Activated CD4-positive, alpha-beta T cell treated with anti-CD3 and anti-CD28 coated beads, Interleukin-2, Interleukin-6, amounts not matched to agents 100 ng/mL and 50 ng/mL, durations not matched to agents 16 hours and 8 hours (primary cell): ENCODE measurements around the gene ZBTB16.

Source experiments
- DNase-seq: peaks from one replicate; pipeline ENCODE4 v3.0.0-alpha.2; 2020

Gene ZBTB16

DNA sequence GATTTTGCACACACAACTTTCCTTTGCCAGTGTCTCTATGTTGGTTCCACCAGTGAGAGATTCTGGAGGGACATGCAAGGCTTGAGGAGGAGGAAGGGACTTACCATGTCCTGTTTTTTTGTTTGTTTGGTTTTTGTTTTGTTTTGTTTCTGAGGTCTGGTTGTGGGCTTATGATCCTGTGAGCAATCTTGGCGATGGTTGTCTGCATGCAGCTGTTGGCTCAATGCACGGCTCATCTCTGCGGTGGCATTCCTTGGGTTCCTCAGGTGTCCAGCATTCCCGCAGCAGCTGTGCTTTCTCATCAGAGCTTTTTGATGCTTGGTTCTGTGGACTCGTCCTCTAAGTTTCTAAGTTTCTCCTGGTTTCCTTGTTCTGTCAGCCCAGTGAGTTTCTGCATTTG is 231.9 kb downstream of the ZBTB16 start:
- DNase-seq = no peak

- DNase-seq = no peak
These were observed 232.6 kb downstream of the ZBTB16 start for GRCh38 chr11:114291842-114292680.

DNA sequence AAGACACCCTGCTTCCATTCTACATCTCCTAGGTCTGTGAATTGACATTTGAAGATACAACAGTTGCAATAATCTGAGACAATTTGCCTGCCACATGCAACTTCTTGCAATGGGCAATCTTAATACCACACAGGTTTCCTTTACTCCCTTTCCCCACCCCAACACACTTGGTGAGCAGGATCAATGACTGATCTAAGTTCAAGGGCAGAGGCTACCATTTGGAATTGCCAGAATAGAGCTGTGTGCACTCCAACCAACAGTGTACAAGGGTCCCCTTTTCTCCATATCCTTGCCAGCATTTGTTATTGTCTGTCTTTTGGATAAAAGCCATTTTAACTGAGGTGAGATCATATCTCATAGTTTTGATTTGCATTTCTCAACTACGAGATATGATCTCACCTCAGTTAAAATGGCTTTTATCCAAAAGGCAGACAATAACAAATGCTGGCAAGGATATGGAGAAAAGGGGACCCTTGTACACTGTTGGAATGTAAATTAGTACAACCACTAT is 233.7 kb downstream of the ZBTB16 start:
- DNase-seq = no peak

GRCh38 chr11:114295676-114296604 is 236.4 kb downstream of the ZBTB16 start, which contains the start of gene NNMT:
Gene NNMT (plus strand): TSS chr11:114296399. CDS start chr11:114296557, 158 bp downstream.
- no peak for DNase-seq

- no peak for DNase-seq
These were observed 237.3 kb downstream of the ZBTB16 start for GRCh38 chr11:114296605-114297372.

DNA sequence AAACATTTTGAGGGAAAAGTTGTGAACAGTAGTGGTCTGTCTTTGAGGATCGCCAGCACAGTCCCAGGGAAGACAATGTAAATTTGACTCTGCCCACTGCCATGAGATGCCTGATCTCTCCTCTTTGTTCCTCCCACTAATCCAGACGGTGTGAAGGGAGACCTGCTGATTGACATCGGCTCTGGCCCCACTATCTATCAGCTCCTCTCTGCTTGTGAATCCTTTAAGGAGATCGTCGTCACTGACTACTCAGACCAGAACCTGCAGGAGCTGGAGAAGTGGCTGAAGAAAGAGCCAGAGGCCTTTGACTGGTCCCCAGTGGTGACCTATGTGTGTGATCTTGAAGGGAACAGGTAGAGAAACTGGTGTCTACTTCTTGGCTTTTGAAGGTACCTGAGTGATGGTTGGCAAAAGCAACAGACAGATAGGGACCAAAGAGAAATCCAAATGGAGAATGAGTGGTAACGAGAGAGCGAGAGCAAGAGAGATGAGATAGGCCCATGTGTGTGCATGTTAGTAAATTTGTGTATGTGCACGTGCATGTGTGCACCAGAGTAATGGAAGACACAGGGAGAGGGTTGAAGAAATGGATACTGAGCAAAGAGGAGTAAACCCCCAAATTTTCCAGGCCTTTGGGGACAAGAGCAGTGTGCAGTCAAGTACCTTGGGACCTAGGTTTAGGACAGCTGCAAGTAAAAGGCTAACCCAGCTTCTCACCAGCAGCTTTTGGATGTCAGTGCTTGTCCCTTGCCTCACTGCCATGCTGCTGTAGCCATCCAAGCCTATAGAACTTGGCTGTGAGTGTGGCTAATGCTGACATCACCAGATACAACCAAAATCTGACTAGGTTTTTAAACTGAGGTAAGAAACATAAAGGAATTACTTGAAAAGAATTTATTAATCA is 238.5 kb downstream of the ZBTB16 start:
- DNase-seq = no peak

- DNase-seq = no peak
These were observed 239.2 kb downstream of the ZBTB16 start for GRCh38 chr11:114298710-114299109.
